HG03060 (cell line): ENCODE results near the gene CEACAM3.
"Not testable (repeated sequence)": the region's sequence is repeated elsewhere in the genome, so short reads cannot be mapped to it uniquely, and the experiment has no call there.

Experiments
- ATAC-seq: cut with Tn5 transposase; IDR thresholded peaks from one replicate; pipeline ENCODE4 v1.9.1; 2021; ENCODE audit warnings: low read depth, moderate number of reproducible peaks; ENCODE audit not compliant: unreplicated experiment

The CEACAM3 gene

GRCh38 chr19:41796362-41796761 is at the start of gene CEACAM3:
Gene CEACAM3 (plus strand): TSS chr19:41796587. CDS start chr19:41796678, 91 bp downstream.
- no peak for ATAC-seq

DNA sequence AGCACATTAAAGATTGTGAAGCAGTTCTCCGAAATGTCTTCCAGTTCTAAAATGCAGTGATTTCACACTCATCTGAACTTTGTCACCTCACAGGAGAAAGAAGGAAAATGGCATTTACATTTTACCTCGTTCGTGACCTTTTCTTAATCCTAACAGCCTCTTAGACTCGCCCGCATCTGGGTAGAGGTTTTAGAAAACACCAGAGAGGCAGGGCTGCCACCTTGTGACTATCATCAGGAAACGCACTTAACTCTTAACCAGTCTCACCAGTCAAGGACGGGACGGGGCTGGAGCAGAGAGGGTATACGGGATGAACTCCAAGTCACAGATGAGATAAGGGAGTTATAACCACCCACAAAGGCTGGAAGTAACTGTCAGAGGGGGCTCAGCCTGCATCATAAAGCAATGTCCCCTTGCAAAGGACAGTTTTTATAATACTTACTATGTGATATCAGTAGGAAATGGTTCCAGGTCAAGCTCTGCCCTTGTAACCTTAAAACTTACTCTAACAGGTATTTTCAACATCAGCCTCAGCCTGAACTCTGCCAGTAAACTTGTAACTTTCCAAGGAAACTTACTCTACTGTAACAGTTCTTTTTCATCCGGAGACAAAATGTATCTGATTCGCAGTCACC is 49.7 kb upstream of the CEACAM3 start:
- no peak for ATAC-seq

DNA sequence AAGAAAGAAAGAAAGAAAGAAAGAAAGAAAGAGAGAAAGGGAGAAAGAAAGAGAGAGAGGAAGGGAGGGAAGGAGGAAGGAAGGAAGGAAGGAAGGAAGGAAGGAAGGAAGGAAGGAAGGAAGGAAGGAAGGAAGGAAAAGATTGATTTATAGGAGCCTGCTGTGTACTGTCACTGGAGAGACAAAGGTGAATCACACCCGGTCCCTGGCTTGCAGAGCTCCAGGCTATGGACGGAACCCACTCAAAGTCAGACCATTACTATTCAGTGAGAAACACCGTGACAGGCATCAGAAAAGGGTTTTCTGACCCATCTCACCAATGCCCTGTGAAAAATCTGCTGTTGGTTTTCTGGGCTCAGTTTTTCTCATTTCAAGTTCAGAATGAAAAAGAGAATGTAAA is 48.4 kb upstream of the CEACAM3 start:
- no peak for ATAC-seq

- ATAC-seq, result not testable (repeated sequence)
Measured at GRCh38 chr19:41750248-41751134, 45.9 kb upstream of the CEACAM3 start.

GRCh38 chr19:41753159-41753558 is 43.2 kb upstream of the CEACAM3 start:
- no peak for ATAC-seq

DNA sequence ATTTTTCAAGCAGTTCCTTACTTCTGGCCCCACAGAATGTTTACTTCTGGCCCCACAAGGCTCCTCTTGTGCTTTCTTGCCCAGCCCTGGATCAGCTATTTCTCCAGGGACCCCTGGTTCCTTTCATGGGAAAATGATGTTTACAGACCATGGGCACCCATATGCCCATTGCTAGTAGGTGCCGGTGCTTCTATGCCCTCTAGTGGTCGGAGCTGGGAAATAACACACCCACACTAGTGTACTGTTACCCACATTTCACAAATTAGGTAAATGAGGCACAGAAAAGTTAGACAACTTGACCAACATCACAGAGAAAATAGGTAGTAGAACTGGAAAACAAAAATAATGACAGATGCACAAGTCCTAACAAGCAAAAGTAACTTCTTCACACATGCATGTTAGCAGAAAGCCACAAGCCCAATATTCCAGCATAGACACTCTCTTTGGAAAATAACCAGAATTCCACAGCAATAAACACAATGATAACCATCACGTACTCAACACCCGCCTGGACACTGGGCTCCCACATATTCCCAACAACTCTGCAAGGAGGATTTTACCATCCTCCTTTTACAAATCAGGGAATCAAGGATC is 42.4 kb upstream of the CEACAM3 start:
- ATAC-seq, result no peak

DNA sequence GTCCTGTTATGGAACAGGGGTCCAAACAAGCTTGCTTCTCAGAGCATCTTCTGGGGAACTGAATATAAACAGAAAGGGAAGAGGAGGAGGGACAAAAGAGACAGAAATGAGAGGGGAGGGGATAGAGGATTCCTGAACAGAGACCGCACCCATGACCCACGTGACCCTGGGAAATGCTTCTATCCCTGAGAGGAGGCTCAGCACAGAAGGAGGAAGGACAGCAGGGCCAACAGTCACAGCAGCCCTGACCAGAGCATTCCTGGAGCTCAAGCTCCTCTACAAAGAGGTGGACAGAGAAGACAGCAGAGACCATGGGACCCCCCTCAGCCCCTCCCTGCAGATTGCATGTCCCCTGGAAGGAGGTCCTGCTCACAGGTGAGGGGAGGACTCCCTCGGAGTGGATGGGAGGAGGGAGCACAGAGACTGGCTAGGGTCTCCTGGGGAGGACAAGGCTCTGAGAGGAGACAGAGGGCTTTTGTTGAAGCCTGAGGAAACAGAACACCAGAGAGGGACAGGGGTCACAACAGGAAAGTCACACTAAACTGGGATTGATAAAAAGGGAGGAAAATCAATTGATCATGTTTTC is 41.0 kb upstream of the CEACAM3 start, which contains the start of gene CEACAM6:
Gene CEACAM6, plus strand, starts transcription at position 203 of the 586 bp plus-strand sequence. Its CDS starts 109 bp downstream, at position 312.
- no peak for ATAC-seq

- ATAC-seq, result no peak
Measured at GRCh38 chr19:41758846-41759245, 37.5 kb upstream of the CEACAM3 start.

DNA sequence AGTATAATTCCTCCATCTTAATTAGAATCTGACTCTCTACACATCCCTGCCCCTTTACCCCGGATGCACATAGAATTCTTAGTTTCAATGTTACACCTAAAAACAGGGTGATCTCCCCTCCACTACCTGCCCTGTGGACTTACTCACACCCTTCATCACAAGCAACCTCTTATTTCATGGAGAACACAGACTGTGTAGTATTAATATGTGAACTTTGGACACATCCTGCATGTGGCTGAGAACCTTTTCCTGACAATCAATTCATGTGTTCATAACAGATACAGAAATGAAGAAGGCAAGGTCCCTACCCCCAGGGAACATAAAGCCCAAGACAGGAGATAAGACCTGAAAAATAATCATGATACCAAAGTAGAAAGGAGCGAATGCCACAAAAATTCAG is 29.3 kb upstream of the CEACAM3 start:
- no peak for ATAC-seq

DNA sequence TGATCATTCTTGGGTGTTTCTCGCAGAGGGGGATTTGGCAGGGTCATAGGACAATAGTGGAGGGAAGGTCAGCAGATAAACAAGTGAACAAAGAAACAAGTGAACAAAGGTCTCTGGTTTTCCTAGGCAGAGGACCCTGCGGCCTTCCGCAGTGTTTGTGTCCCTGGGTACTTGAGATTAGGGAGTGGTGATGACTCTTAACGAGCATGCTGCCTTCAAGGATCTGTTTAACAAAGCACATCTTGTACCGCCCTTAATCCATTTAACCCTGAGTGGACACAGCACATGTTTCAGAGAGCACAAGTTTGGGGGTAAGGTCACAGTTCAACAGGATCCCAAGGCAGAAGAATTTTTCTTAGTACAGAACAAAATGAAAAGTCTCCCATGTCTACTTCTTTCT is 28.3 kb upstream of the CEACAM3 start:
- ATAC-seq, result not testable (repeated sequence)

GRCh38 chr19:41769608-41770007 is 26.8 kb upstream of the CEACAM3 start:
- ATAC-seq, result no peak

- no peak for ATAC-seq
Measured at GRCh38 chr19:41771410-41771809, 25.0 kb upstream of the CEACAM3 start.

- ATAC-seq, result no peak
Measured at GRCh38 chr19:41774515-41774980, 21.8 kb upstream of the CEACAM3 start.

DNA sequence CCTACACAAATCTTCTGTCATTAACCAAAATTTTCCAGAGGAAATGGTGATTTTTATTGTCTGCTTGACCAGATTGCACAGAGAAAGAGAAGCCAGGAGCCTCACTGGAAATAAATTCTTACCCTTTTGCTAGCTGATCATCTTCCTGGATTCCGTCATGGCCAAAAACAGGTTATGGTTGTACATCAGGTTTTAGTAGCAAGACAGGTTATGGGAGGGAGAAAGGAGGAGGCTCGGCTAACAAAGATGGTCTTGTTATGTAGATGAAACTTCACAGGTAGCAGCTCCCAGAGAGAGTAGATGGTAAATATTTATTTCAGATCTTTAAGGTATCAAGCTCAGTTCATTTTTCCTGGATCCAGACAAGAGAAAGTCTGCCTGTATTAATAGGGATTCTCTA is 19.7 kb upstream of the CEACAM3 start:
- no peak for ATAC-seq

- ATAC-seq, result no peak
Measured at GRCh38 chr19:41783612-41784011, 12.8 kb upstream of the CEACAM3 start.

DNA sequence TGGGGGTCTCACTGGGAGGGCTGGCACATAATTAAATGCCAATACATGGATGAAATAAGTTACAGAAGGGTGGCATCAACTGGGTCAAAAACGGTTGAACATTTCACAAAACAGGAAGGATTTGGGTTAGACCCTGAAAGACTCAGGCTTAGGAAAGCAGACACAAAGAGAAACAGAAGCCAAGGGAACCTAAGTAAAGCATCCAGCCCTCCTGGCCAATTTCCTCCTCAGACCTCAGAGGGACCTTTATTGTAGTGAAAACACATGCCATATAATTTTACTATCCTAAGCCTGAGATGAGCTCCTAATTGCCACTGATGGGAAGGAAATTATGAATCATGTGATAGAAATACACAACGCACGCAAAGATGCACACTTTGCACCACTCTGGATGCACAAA is 12.1 kb upstream of the CEACAM3 start:
- no peak for ATAC-seq

GRCh38 chr19:41784743-41785142 is 11.6 kb upstream of the CEACAM3 start:
- no peak for ATAC-seq

- no peak for ATAC-seq
Measured at GRCh38 chr19:41785653-41786052, 10.7 kb upstream of the CEACAM3 start.

GRCh38 chr19:41787055-41787454 is 9.3 kb upstream of the CEACAM3 start:
- ATAC-seq, result no peak

GRCh38 chr19:41788518-41788917 is 7.9 kb upstream of the CEACAM3 start:
- ATAC-seq, result not testable (repeated sequence)

GRCh38 chr19:41789053-41789452 is 7.3 kb upstream of the CEACAM3 start:
- ATAC-seq, result not testable (repeated sequence)
